ENCODE data around the gene FYN.

FYN gene

GRCh38 chr6:111738631-111739030 lies 134.6 kb downstream of the FYN start:
- no peak overlapping the region for H3K27ac ChIP-seq
- TF ChIP-seq CTCF (conservative IDR thresholded peaks at IDR 0.05) (no peak), ZFX (IDR thresholded peaks at IDR 0.05) (no peak)

- no peak overlapping the region for H3K27ac ChIP-seq
- TF ChIP-seq CTCF (conservative IDR thresholded peaks at IDR 0.05) (no peak), ZFX (IDR thresholded peaks at IDR 0.05) (no peak)
These were observed 135.1 kb downstream of the FYN start for GRCh38 chr6:111738156-111738555.

GRCh38 chr6:111737065-111737521 lies 136.2 kb downstream of the FYN start:
- no peak overlapping the region for H3K27ac ChIP-seq
- TF ChIP-seq CTCF (conservative IDR thresholded peaks at IDR 0.05) = no peak
- no peak for TF ChIP-seq ZFX (IDR thresholded peaks at IDR 0.05)

GRCh38 chr6:111736005-111736608 lies 137.1 kb downstream of the FYN start:
- TF ChIP-seq CTCF (conservative IDR thresholded peaks at IDR 0.05) = no peak
- TF ChIP-seq ZFX (IDR thresholded peaks at IDR 0.05) = no peak
- H3K27ac ChIP-seq = no peak overlapping the region

GRCh38 chr6:111734068-111735061 lies 138.9 kb downstream of the FYN start:
- no peak overlapping the region for H3K27ac ChIP-seq

GRCh38 chr6:111732390-111732789 lies 140.9 kb downstream of the FYN start:
- TF ChIP-seq CTCF (conservative IDR thresholded peaks at IDR 0.05) (no peak), ZFX (IDR thresholded peaks at IDR 0.05) (no peak)
- no peak overlapping the region for H3K27ac ChIP-seq

More at GRCh38 chr6:111734068-111735061, 138.9 kb downstream of the FYN start:
- TF ChIP-seq CTCF (conservative IDR thresholded peaks at IDR 0.05) = no peak
- no peak for TF ChIP-seq ZFX (IDR thresholded peaks at IDR 0.05)

Measured in C4-2B (cell line).